ENCODE results near the gene DALRD3. TPM values are rescaled to one million over a fixed set of nuclear protein-coding genes. Genes with fewer than 3 reads are reported as not detected.

The DALRD3 gene
- polyA plus RNA-seq, 1 of the 3 experiments (the other 2 are of a cell fraction): 82.7 TPM

DNA sequence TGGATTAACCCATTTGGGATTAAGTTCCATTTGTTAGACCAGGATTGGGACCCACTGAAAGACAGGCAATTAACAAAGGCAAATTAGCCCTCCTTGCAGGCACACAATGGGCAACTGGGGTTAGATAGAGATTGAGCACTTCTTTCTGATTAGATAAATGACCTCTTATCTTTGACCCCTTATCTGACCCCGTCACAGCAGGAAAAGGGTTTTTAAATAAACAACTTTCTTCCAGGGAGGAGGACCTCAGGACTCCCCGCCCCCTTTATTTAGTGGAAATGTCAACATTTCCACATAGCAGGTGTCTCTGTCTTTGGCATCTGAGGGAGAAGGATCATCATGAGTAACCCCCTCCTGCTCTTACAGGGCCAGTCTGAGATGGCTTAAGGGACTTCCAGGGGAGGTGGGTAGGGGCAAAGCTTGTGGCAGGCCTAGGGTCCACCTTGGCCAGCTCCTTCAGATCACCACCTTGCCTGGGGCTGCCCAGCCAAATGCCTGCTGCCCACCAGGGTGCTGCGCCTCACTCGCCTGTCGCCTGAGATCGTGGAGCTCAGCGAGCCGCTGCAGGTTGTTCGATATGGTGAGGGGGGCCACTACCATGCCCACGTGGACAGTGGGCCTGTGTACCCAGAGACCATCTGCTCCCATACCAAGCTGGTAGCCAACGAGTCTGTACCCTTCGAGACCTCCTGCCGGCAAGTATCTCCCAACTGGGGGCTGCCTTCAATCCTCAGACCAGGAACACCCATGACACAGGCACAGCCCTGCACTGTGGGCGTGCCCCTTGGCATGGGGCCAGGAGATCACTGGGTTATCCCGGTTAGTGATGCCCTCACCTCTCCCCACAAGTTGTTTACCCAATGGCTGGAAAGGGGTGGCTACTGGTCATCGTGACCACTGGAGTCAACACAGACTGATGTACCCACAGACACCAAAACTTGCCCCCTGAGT lies 13.8 kb downstream of the DALRD3 start:
- H3K27me3 ChIP-seq (ENCODE audit: insufficient read depth): no peaks in the 10 kb centered on the region
- H4K20me1 ChIP-seq (ENCODE audit: insufficient read depth): peaks cover 16% of the 10 kb centered on the region
- 87% methylated on average over 12 of the region's 16 CpGs for WGBS (ENCODE audit: low lambda C conversion rate)
- no peak overlapping the region for H3K27ac ChIP-seq (ENCODE audit: low read depth in 2 of 2, low read length in 1 of 2)
- H3F3A ChIP-seq (replicated peaks; ENCODE audit: insufficient read depth): peaks cover 3% of the 10 kb centered on the region
- H3K4me2 ChIP-seq: no peak overlapping the region
- H3K36me3 ChIP-seq (replicated peaks in 1 of 2; ENCODE audit: control insufficient read depth in 1 of 2, insufficient read depth in 2 of 2, low read length in 1 of 2): peaks cover 0 to 3% of the 10 kb centered on the region in 2 experiments
- H3K4me3 ChIP-seq (ENCODE audit: low read depth in 2 of 2, low read length in 1 of 2): no peak overlapping the region
- H3K79me2 ChIP-seq (ENCODE audit: insufficient read depth): peaks cover 32% of the 10 kb centered on the region
- no peaks in the 10 kb centered on the region for H3K9me3 ChIP-seq
- H2AFZ ChIP-seq (ENCODE audit: low read depth): no peak overlapping the region
- no peaks in the 10 kb centered on the region for H3K9me2 ChIP-seq
- DNase-seq: no peak
- peaks cover 0 to 24% of the 10 kb centered on the region in 2 experiments; a peak in 2 of 4 replicates for H3K4me1 ChIP-seq (ENCODE audit: control insufficient read depth in 1 of 2, insufficient read depth in 2 of 2, low read depth in 1 of 2, low read length in 1 of 2)
- H3K9ac ChIP-seq: no peak overlapping the region
- POLR2A ChIA-PET: no interaction called here
- CTCF ChIA-PET: interaction anchor here (1.0 to 1.8 kb wide), 2 partner anchors 9 to 10 kb away, joined by 5 read pairs; no protein-coding TSS in a partner anchor
- TF ChIP-seq MEF2A (IDR thresholded peaks at IDR 0.05; ENCODE audit: borderline replicate concordance, low read depth): no peak
- TF ChIP-seq EP300 (IDR thresholded peaks at IDR 0.05; ENCODE audit: borderline replicate concordance in 1 of 2, low read depth in 1 of 2, low read length in 1 of 2): no peak

DNA sequence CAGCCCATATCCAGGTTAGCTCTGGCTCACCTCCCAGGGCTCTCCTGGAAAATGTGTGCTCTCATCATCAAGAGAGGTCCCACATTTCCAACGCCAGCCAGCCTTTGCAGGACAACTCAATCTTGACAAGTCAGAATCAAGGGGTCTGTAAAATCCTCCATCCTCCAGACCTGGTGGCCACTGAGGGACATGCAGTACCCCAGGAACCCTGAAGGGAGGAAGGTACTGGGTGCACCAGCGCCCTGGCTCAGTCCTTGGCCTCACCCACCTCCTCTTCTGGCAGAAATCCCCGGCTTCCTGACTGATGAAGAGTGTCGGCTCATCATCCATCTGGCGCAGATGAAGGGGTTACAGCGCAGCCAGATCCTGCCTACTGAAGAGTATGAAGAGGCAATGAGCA lies 17.2 kb downstream of the DALRD3 start:
- no peak overlapping the region for H3K4me2 ChIP-seq
- no peak overlapping the region for H3K4me3 ChIP-seq (ENCODE audit: low read depth in 2 of 2, low read length in 1 of 2)
- ChIA-PET POLR2A (interaction anchor here (1.1 kb wide), 1 partner anchor 16 kb away, joined by 3 read pairs; no protein-coding TSS in a partner anchor), CTCF (no interaction called here)
- no peaks in the 10 kb centered on the region for H3K36me3 ChIP-seq (replicated peaks in 1 of 2; ENCODE audit: control insufficient read depth in 1 of 2, insufficient read depth in 2 of 2, low read length in 1 of 2)
- no peaks in the 10 kb centered on the region for H4K20me1 ChIP-seq (ENCODE audit: insufficient read depth)
- no peak overlapping the region for H2AFZ ChIP-seq (ENCODE audit: low read depth)
- no peak overlapping the region for H3K27ac ChIP-seq (ENCODE audit: low read depth in 2 of 2, low read length in 1 of 2)
- TF ChIP-seq EZH2phosphoT487 (IDR thresholded peaks at IDR 0.05; ENCODE audit: borderline replicate concordance, low read depth): no peak
- no peak for TF ChIP-seq TEAD4 (IDR thresholded peaks at IDR 0.05; ENCODE audit: borderline replicate concordance, insufficient read depth)
- TF ChIP-seq, protein P1, sequence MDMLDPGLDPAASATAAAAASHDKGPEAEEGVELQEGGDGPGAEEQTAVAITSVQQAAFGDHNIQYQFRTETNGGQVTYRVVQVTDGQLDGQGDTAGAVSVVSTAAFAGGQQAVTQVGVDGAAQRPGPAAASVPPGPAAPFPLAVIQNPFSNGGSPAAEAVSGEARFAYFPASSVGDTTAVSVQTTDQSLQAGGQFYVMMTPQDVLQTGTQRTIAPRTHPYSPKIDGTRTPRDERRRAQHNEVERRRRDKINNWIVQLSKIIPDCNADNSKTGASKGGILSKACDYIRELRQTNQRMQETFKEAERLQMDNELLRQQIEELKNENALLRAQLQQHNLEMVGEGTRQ (IDR thresholded peaks at IDR 0.05; ENCODE audit: borderline replicate concordance, low read depth, low read length): no peak
- no peak for TF ChIP-seq CHD2 (IDR thresholded peaks at IDR 0.05; ENCODE audit: low read length, partially characterized antibody)
- TF ChIP-seq TAF1 (IDR thresholded peaks at IDR 0.05; ENCODE audit: borderline replicate concordance, low read depth, low read length): no peak
- TF ChIP-seq EP300 (IDR thresholded peaks at IDR 0.05; ENCODE audit: borderline replicate concordance in 1 of 2, low read depth in 1 of 2, low read length in 1 of 2): no peak
- TF ChIP-seq MXI1 (IDR thresholded peaks at IDR 0.05; ENCODE audit: low read depth, low read length): no peak
- TF ChIP-seq FOXM1 (IDR thresholded peaks at IDR 0.05; ENCODE audit: low read depth): no peak
- TF ChIP-seq NFIC (IDR thresholded peaks at IDR 0.05; ENCODE audit: borderline replicate concordance): no peak
- no peak for TF ChIP-seq MEF2A (IDR thresholded peaks at IDR 0.05; ENCODE audit: borderline replicate concordance, low read depth)
- no peak for TF ChIP-seq ELF1 (IDR thresholded peaks at IDR 0.05)
- TF ChIP-seq FOSL2 (IDR thresholded peaks at IDR 0.05; ENCODE audit: borderline replicate concordance, low read depth): no peak
- TF ChIP-seq TCF12 (IDR thresholded peaks at IDR 0.05): no peak
- TF ChIP-seq, protein P2, sequence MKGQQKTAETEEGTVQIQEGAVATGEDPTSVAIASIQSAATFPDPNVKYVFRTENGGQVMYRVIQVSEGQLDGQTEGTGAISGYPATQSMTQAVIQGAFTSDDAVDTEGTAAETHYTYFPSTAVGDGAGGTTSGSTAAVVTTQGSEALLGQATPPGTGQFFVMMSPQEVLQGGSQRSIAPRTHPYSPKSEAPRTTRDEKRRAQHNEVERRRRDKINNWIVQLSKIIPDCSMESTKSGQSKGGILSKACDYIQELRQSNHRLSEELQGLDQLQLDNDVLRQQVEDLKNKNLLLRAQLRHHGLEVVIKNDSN (IDR thresholded peaks at IDR 0.05; ENCODE audit: borderline replicate concordance, low read depth): no peak
- TF ChIP-seq, protein P3, sequence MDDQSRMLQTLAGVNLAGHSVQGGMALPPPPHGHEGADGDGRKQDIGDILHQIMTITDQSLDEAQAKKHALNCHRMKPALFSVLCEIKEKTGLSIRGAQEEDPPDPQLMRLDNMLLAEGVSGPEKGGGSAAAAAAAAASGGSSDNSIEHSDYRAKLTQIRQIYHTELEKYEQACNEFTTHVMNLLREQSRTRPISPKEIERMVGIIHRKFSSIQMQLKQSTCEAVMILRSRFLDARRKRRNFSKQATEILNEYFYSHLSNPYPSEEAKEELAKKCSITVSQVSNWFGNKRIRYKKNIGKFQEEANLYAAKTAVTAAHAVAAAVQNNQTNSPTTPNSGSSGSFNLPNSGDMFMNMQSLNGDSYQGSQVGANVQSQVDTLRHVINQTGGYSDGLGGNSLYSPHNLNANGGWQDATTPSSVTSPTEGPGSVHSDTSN (IDR thresholded peaks at IDR 0.05): no peak
- no peak for TF ChIP-seq SIN3A (IDR thresholded peaks at IDR 0.05; ENCODE audit: borderline replicate concordance, low read depth, low read length)
- TF ChIP-seq YY1 (IDR thresholded peaks at IDR 0.05; ENCODE audit: low read depth): no peak
- H3K79me2 ChIP-seq (ENCODE audit: insufficient read depth): peaks cover 1% of the 10 kb centered on the region; the same call in 1 of the 2 replicates
- H3F3A ChIP-seq (replicated peaks; ENCODE audit: insufficient read depth): no peaks in the 10 kb centered on the region
- H3K9ac ChIP-seq: no peak overlapping the region
- no peaks in the 10 kb centered on the region for H3K27me3 ChIP-seq (ENCODE audit: insufficient read depth)
- peaks cover 0 to 35% of the 10 kb centered on the region in 2 experiments; a peak in 2 of 4 replicates for H3K4me1 ChIP-seq (ENCODE audit: control insufficient read depth in 1 of 2, insufficient read depth in 2 of 2, low read depth in 1 of 2, low read length in 1 of 2)
- H3K9me3 ChIP-seq: no peaks in the 10 kb centered on the region
- no peaks in the 10 kb centered on the region for H3K9me2 ChIP-seq
- WGBS (ENCODE audit: low lambda C conversion rate): 86% methylated on average over 6 of the region's 6 CpGs
- no peak for DNase-seq

Measured in SK-N-SH (cell line).